Measurements from ENCODE around the gene KMT2E.

DNA sequence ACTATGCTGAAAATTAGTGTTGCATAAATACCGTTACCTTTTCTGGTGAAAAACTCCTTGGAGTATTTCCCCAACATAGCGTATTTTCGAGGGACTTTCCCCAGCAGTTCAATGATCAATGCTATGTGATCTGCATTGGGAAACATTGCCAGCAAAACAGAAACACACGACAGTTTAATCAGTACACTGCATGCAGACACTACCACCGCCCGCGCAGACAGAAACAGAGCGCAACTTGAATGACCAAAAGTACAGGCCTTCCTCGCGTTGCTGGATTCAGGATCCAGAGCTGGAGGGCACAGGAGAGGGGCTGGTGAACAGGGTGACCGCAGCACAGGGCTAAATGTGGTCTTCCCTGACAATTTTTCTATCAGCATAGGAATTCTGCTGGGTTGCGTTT lies 111.7 kb downstream of the KMT2E start:
- TF ChIP-seq, protein P1, sequence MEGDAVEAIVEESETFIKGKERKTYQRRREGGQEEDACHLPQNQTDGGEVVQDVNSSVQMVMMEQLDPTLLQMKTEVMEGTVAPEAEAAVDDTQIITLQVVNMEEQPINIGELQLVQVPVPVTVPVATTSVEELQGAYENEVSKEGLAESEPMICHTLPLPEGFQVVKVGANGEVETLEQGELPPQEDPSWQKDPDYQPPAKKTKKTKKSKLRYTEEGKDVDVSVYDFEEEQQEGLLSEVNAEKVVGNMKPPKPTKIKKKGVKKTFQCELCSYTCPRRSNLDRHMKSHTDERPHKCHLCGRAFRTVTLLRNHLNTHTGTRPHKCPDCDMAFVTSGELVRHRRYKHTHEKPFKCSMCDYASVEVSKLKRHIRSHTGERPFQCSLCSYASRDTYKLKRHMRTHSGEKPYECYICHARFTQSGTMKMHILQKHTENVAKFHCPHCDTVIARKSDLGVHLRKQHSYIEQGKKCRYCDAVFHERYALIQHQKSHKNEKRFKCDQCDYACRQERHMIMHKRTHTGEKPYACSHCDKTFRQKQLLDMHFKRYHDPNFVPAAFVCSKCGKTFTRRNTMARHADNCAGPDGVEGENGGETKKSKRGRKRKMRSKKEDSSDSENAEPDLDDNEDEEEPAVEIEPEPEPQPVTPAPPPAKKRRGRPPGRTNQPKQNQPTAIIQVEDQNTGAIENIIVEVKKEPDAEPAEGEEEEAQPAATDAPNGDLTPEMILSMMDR (IDR thresholded peaks at IDR 0.05), result no peak
- TF ChIP-seq ZFX (IDR thresholded peaks at IDR 0.05; ENCODE audit: borderline replicate concordance), result no peak
